Daoy (cell line): ENCODE measurements around the gene JPH3. TPM values are rescaled to one million over a fixed set of nuclear protein-coding genes. Genes with fewer than 3 reads are reported as not detected.

Experiments
- DNase-seq: peaks from one replicate; pipeline ENCODE4 v3.0.0-alpha.2; 2015; ENCODE audit warnings: low read depth
- total RNA-seq: library from RNA; depleted of rRNA; stranded (reverse); fragments of >200 nt; shearing (Covaris generic); gene quantifications from 2 replicates; pipeline ENCODE4 v1.2.3, GENCODE V29; 2014

JPH3 gene
- total RNA-seq, 1 experiment from 2014 or later = 6.2 TPM

GRCh38 chr16:87601401-87601981 lies 817 bp upstream of the JPH3 start:
- DNase-seq = no peak

- DNase-seq = no peak
Measured at GRCh38 chr16:87602821-87603683, 744 bp downstream of the JPH3 start.

GRCh38 chr16:87603684-87604633 lies 1.7 kb downstream of the JPH3 start:
- peak; percentile 32 for DNase-seq

- DNase-seq = no peak
Measured at GRCh38 chr16:87604634-87605111, 2.4 kb downstream of the JPH3 start.

- DNase-seq = no peak
Measured at GRCh38 chr16:87607223-87607622, 4.9 kb downstream of the JPH3 start.

- no peak for DNase-seq
Measured at GRCh38 chr16:87607871-87608270, 5.6 kb downstream of the JPH3 start.

GRCh38 chr16:87608400-87608985 lies 6.2 kb downstream of the JPH3 start:
- peak; percentile 80 for DNase-seq

GRCh38 chr16:87610026-87610425 lies 7.7 kb downstream of the JPH3 start:
- no peak for DNase-seq

- no peak for DNase-seq
Measured at GRCh38 chr16:87611456-87611855, 9.1 kb downstream of the JPH3 start.

GRCh38 chr16:87613961-87614360 lies 11.7 kb downstream of the JPH3 start:
- no peak for DNase-seq

- no peak for DNase-seq
Measured at GRCh38 chr16:87615621-87616041, 13.3 kb downstream of the JPH3 start.

- DNase-seq = no peak
Measured at GRCh38 chr16:87616556-87616955, 14.2 kb downstream of the JPH3 start.

GRCh38 chr16:87618216-87618615 lies 15.9 kb downstream of the JPH3 start:
- no peak for DNase-seq

GRCh38 chr16:87619360-87620200 lies 17.3 kb downstream of the JPH3 start:
- DNase-seq = no peak

GRCh38 chr16:87620201-87620495 lies 17.8 kb downstream of the JPH3 start:
- no peak for DNase-seq

- DNase-seq = no peak
Measured at GRCh38 chr16:87621550-87621829, 19.2 kb downstream of the JPH3 start.

GRCh38 chr16:87621976-87622713 lies 19.8 kb downstream of the JPH3 start:
- peak; percentile 36 for DNase-seq

GRCh38 chr16:87622756-87623319 lies 20.5 kb downstream of the JPH3 start:
- no peak for DNase-seq

- DNase-seq = no peak
Measured at GRCh38 chr16:87625241-87625797, 23.0 kb downstream of the JPH3 start.

- DNase-seq = no peak
Measured at GRCh38 chr16:87626401-87626800, 24.1 kb downstream of the JPH3 start.
